D721Med (cell line): Measurements from ENCODE around the gene ELANE.

ENCODE experiments used
- DNase-seq: peaks from one replicate; pipeline ENCODE4 v3.0.0; 2011; ENCODE audit warnings: low spot score; ENCODE audit not compliant: insufficient read length
- FAIRE-seq: peaks from 2 replicates; lab custom pipeline; 2011; peaks lifted over from hg19 to GRCh38; lab: Jason Lieb, UNC
- CTCF ChIP-seq: IDR thresholded peaks from 2 replicates; pipeline ENCODE4 v1.5.1; 2012; ENCODE audit warnings: mild to moderate bottlenecking, control low read depth; ENCODE audit not compliant: insufficient read depth; ENCODE audit errors: missing control alignments

Gene ELANE

GRCh38 chr19:855142-855541 is 3.0 kb downstream of the ELANE start:
- TF ChIP-seq CTCF, result no peak
- FAIRE-seq (no peak), DNase-seq (no peak)

GRCh38 chr19:855566-856120 is 3.5 kb downstream of the ELANE start:
- DNase-seq (no peak), FAIRE-seq (no peak)
- TF ChIP-seq CTCF, result no peak

DNA sequence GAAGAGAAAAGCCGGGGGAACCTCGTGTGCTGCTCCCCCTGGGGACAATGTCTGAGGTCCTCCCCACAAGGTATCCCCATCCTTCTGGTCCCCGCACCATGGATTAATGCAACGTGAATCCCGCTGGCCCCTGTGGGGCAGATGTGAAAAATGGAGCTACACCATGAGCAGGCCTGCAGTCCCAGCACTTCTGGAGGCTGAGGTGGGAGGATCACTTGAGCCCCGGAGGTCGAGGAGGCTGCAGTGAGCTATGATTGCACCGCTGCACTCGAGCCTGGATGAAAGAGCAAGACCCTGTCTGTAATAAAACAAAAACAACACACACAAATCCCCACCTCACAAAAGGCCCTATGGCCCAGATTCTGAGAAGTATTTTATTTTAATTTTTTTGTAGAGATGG is 6.2 kb downstream of the ELANE start:
- FAIRE-seq, result no peak
- no peak for TF ChIP-seq CTCF
- no peak for DNase-seq

DNA sequence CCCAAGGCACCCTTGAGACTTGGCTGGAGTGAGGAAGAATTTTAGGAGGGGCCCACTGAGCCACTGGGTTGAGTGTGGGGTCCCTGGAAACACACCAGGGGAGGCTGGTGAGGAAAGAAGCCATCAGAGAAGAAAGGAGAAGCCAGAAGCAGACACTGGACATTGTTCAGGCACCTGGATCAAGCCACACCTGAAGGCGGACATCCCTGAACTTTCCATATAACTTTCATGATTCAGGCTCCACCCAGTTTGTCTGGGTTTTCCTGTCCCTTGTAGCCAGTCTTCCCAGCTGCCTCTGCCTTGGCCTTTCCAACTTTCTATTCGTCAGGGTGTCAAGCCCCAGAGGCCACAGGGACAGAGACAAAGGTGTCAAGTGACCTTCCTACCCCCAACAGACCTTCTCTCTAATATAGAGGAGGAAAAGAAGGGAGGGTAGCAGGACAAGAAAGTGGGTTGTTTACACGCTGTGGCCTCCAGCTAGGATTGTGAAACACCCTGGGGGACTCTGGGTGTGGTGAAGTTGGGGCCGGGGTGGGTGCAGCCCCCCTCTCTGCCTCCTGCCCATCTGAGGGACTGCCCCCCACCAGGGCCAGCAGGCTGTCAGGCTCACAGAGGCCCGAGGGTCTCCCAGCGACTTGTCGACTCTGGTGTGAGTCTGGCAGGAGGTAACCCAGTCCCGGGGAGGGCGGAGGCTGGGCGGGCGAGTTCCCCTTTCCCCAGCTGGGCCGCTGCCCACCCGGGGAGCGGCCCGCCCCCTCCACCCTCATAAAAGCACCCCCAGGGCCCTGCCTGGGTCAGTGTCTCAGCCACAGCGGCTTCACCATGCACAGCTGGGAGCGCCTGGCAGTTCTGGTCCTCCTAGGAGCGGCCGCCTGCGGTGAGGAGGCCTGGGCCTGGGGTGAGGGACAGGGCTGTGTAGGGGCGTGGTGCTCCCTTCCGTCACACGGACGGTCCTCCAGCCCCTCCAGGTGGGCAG is 7.1 kb downstream of the ELANE start, which contains the start of gene CFD:
CFD (plus strand) TSS at position 797 of the 976 bp plus-strand sequence; CDS start at position 823, 26 bp downstream.
- DNase-seq (no peak), FAIRE-seq (no peak)
- no peak for TF ChIP-seq CTCF

GRCh38 chr19:861141-861755 is 9.1 kb downstream of the ELANE start:
- DNase-seq (no peak), FAIRE-seq (no peak)
- no peak for TF ChIP-seq CTCF

DNA sequence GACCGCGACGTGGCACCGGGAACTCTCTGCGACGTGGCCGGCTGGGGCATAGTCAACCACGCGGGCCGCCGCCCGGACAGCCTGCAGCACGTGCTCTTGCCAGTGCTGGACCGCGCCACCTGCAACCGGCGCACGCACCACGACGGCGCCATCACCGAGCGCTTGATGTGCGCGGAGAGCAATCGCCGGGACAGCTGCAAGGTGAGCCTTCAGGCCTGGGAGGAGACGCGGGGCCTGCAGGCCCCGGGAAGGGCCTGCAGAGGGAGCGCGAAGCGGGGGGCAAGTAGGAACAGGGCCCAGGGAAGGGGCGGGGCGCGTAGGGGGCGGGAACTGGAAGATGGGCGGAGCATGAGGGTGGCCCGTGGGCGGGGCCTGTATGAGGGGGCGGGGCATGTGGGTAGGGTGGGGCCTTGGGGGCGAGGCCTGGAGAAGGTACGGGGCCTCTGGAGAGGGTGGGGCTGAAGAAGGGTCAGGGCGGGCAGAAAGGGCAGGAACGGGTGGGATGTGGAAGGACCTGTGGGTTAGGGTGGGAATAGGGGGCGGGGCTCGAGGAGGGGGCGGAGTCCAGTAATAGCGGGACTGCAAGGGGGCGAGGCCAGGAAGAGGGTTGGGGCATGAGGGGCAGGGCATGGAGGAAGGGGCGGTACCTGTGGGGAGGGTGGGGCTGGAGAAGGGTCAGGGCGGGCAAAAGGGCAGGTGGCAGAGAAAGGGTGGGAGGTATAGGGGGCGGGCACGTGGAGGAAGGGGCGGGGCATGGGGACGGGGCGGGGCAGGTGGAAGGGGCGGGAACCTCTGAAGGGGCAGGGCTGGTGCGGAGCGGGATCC is 9.9 kb downstream of the ELANE start:
- TF ChIP-seq CTCF, result no peak
- DNase-seq (no peak), FAIRE-seq (no peak)
